MG63 (cell line): ENCODE results near the gene COPE. TPM values are rescaled to one million over a fixed set of nuclear protein-coding genes. Genes with fewer than 3 reads are reported as not detected.

Experiments
- DNase-seq: peaks from one replicate; pipeline ENCODE4 v3.0.0-alpha.2; 2020
- H3K27me3 ChIP-seq: fragments of 250-450 bp; sonication (Bioruptor Pico); 2 replicates; pipeline ENCODE4 v1.5.1; 2020; ENCODE audit warnings: mild to moderate bottlenecking, moderate library complexity
- H3K36me3 ChIP-seq: fragments of 250-450 bp; sonication (Bioruptor Pico); 2 replicates; pipeline ENCODE4 v1.5.1; 2020; ENCODE audit warnings: mild to moderate bottlenecking, moderate library complexity
- H3K4me3 ChIP-seq: fragments of 250-450 bp; sonication (Bioruptor Pico); 2 replicates; pipeline ENCODE4 v1.5.1; 2020; ENCODE audit warnings: mild to moderate bottlenecking, moderate library complexity
- H3K9me3 ChIP-seq: fragments of 250-450 bp; sonication (Bioruptor Pico); 2 replicates; pipeline ENCODE4 v1.5.1; 2020; ENCODE audit warnings: mild to moderate bottlenecking, moderate library complexity
- total RNA-seq: library from RNA; depleted of rRNA; stranded (reverse); fragments of >200 nt; shearing (Covaris generic); gene quantifications from 2 replicates; pipeline ENCODE4 v1.2.3, GENCODE V29; 2014; ENCODE audit warnings: low replicate concordance

The COPE gene
- total RNA-seq, 1 experiment from 2014 or later = 780 TPM

DNA sequence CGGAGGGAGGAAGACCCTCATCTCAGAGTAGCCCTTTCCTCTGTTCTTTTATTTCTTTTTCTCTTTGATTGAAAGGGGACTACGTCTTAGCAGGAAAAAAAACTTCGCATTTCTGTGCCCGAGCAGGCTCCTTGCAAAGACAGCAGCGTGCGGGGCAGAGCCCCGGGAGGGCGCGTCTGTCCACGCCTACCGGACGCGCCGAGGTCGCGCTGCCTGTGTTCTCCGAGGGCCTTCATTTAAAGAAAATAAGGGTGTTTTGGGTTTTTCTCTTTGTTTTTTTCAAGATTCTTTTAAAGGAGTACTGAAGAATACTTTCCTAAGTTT is 52.4 kb downstream of the COPE start:
- Histone ChIP-seq H3K27me3 (no peaks in the 10 kb centered on the region), H3K4me3 (peak overlapping the region; percentile 16), H3K36me3 (peaks cover 64% of the 10 kb centered on the region), H3K9me3 (no peaks in the 10 kb centered on the region)
- no peak for DNase-seq

DNA sequence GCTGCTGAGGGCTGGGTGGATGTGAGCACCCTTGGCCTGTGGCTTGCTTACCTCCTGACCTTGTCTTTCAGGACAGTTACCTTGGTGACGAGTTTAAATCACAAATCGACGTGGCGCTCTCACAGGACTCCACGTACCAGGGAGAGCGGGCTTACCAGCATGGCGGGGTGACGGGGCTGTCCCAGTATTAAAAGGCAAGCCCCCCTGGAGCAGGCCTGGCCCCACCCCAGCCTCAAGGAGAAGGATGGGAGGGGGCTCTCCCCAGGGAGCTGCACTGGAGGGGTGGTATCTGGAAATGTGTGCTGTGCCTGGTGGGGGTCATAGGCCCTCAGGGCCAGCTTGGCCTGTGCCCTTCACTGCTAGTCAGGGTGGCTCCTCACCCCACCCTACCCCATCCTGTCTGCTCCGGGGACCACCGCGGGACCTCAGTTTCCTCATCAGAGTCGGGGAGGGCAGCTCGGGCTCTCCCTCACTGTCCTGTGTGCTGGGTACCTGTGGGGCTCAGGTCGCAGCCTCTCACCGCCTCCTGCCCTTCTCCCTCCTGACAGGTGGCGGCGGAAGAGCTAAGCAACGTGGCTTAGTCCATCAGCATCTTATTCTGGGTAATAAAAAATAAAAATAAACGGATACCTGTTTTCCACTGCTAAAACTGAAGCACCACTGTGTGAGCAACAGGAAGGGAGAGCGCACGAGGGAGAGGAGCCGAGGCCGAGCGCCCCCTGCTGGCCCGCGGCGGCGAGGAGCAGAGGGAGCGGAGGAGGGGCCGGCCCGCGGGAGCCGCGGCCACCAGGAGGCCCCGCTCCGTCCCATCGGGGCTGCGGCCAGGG is 53.0 kb downstream of the COPE start:
- no peaks in the 10 kb centered on the region for H3K9me3 ChIP-seq
- H3K36me3 ChIP-seq = peaks cover 65% of the 10 kb centered on the region
- no peaks in the 10 kb centered on the region for H3K27me3 ChIP-seq
- peak overlapping the region; percentile 16; the same call in 1 of the 2 replicates for H3K4me3 ChIP-seq
- peak; percentile 69 for DNase-seq

DNA sequence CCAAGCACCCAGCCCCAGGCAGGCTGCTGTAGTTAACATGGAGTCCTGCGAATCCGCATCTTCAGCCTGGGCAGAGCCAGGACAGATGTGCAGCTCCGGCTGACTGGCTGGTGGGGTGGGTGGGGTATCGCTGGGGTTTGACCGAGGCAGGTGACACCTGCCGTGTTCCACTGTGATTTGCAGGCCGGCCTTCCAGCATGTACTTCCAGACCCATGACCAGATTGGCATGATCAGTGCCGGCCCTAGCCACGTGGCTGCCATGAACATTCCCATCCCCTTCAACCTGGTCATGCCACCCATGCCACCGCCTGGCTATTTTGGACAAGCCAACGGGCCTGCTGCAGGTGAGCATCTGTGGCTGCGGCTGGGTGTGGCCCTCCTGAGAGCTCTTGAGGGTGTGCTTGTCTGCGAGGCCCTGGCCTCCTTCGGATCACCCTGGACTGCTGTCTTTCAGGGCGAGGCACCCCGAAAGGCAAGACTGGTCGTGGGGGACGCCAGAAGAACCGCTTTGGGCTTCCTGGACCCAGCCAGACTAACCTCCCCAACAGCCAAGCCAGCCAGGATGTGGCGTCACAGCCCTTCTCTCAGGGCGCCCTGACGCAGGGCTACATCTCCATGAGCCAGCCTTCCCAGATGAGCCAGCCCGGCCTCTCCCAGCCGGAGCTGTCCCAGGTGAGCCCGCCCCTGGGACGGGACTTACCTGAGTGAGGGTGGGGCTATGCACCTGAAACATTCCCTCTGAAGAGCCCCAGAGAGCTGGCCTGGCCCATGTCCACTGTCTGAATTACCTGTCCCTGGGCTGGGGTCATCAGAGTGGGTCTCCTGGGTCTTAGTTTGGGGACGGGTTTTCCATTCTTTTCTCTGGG is 53.8 kb downstream of the COPE start:
- Histone ChIP-seq H3K36me3 (peaks cover 74% of the 10 kb centered on the region), H3K9me3 (no peaks in the 10 kb centered on the region), H3K4me3 (no peak overlapping the region), H3K27me3 (no peaks in the 10 kb centered on the region)
- DNase-seq = no peak

DNA sequence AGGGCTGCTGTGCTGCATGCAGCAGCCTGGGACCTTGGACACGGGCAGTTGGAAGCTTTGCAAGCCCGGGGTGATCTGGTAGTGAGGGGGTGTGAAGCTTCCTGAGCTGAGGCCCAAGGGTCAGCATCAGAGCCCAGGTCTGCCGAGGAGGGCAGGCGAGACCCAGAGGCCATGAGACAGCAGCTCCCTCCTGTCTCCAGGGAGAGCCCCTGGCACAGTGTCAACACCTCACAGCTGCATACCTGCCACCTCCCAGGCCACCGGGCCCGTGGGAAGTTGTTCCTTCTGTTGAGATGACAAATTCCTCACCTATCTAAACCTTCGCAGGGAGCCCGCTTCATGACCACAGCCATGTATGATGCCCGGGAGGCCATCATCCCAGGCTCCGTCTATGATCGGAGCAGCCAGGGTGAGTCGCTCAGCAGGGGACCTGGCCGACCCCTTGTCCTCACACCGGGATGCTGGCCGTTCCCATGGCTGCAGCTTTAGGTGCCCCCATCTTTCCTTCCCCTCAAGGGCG is 55.3 kb downstream of the COPE start:
- H3K9me3 ChIP-seq = no peaks in the 10 kb centered on the region
- H3K4me3 ChIP-seq = no peak overlapping the region
- peaks cover 84% of the 10 kb centered on the region for H3K36me3 ChIP-seq
- no peaks in the 10 kb centered on the region for H3K27me3 ChIP-seq
- no peak for DNase-seq

DNA sequence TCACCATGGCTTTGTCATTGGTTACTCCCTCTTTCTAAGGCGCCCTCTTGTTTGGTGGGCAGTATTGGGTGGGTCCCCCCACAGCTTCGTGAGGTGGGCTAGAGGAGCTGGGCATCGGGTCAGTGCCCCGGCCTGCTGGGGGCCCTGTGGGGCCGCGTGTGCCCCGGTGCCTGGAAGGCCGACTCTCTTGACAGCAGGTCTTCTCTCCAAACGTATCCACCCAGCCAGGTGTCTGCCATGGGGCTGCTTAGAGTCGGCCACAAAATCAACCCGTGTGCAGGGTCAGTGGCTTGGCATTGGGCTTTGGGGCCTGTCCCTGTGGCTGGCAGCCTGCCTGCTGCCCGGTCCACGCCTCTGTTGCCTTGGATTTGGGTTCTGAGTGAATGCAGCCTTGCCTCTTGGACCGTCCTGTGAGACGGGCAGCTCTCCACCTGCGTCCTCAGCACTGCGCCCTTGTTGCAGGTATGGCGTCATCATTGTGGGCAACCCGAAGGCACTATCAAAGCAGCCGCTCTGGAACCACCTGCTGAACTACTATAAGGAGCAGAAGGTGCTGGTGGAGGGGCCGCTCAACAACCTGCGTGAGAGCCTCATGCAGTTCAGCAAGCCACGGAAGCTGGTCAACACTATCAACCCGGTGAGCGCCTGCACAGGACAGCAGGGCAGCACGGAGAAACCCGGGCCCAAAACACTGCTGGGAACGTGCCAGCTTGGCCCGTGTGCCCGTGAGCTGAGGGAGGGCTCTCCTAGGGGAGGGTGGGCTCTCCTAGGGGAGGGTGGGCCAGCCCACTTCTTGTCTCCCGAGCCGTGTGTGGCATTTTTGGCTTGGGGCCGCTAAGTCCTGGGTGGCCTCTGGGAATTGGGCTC is 56.0 kb downstream of the COPE start:
- Histone ChIP-seq H3K4me3 (no peak overlapping the region), H3K9me3 (no peaks in the 10 kb centered on the region), H3K36me3 (peaks cover 89% of the 10 kb centered on the region), H3K27me3 (no peaks in the 10 kb centered on the region)
- DNase-seq = no peak

DNA sequence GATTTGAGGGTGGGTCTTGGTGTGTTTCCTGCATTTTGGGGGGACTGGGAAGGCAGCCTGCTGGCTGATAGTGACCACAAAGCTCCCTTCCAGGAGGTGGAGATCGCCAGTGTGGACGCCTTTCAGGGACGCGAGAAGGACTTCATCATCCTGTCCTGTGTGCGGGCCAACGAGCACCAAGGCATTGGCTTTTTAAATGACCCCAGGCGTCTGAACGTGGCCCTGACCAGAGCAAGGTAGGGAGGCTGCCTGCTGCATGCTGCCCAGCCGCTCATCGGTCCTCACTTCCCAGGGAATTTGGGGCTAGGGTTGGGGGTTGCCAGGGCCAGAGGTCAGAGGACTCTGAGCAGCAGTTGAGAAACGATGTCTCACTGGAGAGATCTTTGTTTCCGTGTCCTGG is 57.3 kb downstream of the COPE start:
- Histone ChIP-seq H3K9me3 (no peaks in the 10 kb centered on the region), H3K36me3 (peaks cover 89% of the 10 kb centered on the region), H3K4me3 (no peak overlapping the region), H3K27me3 (no peaks in the 10 kb centered on the region)
- no peak for DNase-seq

DNA sequence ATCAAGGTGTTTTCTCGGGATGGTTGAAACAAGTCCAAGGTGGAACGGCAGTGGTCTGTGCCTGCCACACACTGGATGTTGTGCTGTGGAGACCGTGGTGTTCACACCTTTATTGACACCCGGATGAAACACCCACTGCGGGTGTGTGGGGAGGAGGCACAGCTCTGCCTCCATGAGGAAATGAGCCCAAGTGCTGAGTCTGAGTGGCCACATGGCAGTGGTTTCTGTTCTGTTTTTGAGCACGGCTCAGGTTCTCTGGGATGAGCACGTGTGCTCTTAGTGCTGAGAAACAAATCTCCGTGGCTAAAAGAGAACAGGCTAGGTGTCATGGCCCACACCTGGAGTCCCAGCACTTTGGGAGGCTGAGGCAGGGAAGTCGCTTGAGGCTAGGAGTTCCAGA is 58.0 kb downstream of the COPE start:
- no peaks in the 10 kb centered on the region for H3K9me3 ChIP-seq
- no peak for DNase-seq
- H3K36me3 ChIP-seq = peaks cover 90% of the 10 kb centered on the region
- H3K4me3 ChIP-seq = no peak overlapping the region
- H3K27me3 ChIP-seq = no peaks in the 10 kb centered on the region

DNA sequence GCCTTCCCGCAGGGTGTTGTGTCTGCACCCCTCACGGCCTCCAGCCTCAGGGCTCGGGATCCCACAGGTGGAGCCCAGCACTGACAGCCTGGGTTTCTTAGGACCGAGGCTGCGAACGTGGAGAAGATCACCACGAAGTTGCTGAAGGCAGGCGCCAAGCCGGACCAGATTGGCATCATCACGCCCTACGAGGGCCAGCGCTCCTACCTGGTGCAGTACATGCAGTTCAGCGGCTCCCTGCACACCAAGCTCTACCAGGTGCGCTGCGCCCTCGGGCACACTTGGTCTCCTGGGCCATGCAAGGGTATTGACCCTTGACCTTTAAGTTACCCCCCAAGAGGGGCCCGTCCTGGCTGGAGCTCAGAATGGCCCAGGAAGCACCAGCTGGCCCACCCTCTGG is 58.5 kb downstream of the COPE start:
- Histone ChIP-seq H3K9me3 (no peaks in the 10 kb centered on the region), H3K27me3 (no peaks in the 10 kb centered on the region), H3K4me3 (no peak overlapping the region), H3K36me3 (peaks cover 91% of the 10 kb centered on the region)
- no peak for DNase-seq

DNA sequence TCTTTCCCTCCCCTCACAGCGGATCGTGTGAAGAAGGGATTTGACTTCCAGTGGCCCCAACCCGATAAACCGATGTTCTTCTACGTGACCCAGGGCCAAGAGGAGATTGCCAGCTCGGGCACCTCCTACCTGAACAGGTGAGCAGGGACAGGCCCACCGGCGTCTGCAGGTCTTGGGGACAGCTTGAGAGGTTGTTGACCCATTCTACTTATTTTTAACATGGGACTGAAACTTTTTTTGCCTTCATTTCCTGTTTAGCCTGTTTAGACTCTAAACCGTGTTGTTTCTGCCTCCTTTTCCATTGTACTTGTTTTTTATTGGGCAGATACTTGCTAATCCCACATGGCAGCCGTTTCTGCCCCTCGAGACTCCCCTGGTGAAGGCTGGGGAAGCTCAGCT is 58.9 kb downstream of the COPE start:
- no peak overlapping the region for H3K4me3 ChIP-seq
- H3K9me3 ChIP-seq = no peaks in the 10 kb centered on the region
- no peak for DNase-seq
- H3K36me3 ChIP-seq = peaks cover 91% of the 10 kb centered on the region
- H3K27me3 ChIP-seq = no peaks in the 10 kb centered on the region

DNA sequence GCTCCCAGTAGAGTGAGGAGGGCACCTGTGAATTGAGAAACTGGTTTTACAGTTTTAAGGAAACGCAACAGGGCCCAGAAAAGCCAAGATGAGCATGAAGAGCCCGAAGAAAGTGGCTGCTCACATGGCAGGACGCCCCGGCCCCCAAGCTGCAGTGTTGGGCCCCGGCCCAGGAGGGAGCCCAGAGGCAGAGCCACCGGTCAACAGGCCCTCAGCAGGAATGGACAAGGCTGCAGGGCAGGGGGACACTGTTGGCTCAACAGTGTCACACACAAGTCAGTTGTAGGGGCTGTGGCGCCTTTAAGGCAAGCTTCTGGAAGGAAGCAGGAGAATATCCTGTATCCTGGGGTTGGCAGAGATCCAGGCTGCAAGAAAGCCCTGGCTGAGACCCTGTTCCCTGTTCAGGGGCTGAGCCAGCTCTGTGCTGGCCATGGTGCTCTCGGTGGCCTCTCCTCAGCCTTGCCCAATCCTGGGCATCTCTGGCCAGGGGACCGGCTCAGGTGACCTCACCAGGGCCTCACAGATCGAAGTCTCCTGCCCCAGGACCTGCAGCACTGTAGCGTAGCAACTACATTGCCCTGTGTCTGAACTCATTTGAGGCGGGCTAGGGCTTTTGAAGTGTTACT is 59.4 kb downstream of the COPE start:
- no peak for DNase-seq
- no peaks in the 10 kb centered on the region for H3K27me3 ChIP-seq
- peaks cover 91% of the 10 kb centered on the region for H3K36me3 ChIP-seq
- H3K9me3 ChIP-seq = no peaks in the 10 kb centered on the region
- H3K4me3 ChIP-seq = no peak overlapping the region

DNA sequence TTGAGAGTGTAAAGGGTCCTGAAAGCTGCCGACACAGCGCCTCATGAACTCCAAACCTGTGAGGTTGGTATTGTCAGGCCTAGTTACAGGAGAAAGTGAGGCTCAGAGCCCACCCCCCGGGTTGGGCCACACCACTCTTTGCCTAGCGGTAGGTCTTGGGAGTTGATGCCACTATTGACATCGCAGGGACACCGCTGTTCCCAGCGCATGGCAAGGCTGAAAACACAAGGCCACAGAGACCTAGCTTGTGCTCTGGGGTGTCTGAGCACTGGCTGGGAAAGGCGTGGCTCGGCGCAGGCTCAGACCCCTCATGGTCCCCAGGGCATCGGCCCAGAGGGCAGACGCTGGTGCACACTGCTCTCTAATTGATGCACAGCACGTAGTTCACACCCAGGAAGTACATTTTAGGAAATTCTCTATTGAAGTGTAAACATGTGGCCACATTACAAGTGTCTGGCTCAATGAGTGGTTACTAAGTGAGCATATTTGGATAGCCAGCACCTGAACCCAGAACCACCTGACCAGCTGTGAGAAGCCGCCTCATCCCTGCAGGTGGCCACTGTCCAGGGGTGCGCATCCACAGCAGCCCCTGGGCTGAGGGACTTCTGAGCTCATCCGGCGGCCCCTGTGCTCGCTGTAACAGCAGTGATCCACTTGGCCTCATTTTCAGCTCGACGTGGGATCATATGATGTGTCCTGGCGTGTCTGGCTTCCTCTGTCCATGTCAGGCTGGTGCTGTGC is 60.1 kb downstream of the COPE start:
- Histone ChIP-seq H3K9me3 (no peaks in the 10 kb centered on the region), H3K4me3 (no peak overlapping the region), H3K27me3 (no peaks in the 10 kb centered on the region), H3K36me3 (peaks cover 96% of the 10 kb centered on the region)
- DNase-seq = no peak

DNA sequence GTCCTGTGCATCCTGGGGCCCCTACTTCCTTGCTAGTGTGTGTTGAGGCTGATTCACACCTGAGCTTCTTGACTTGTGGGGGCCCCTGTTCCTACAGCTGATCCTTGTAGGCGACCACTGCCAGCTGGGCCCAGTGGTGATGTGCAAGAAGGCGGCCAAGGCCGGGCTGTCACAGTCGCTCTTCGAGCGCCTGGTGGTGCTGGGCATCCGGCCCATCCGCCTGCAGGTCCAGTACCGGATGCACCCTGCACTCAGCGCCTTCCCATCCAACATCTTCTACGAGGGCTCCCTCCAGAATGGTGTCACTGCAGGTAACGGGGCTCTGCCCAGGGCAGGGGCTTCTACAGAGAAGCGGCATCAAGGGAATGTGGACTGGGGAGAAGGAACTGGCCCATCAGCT is 62.0 kb downstream of the COPE start:
- peaks cover 98% of the 10 kb centered on the region for H3K36me3 ChIP-seq
- no peak overlapping the region for H3K4me3 ChIP-seq
- H3K9me3 ChIP-seq = no peaks in the 10 kb centered on the region
- H3K27me3 ChIP-seq = no peaks in the 10 kb centered on the region
- DNase-seq = no peak

DNA sequence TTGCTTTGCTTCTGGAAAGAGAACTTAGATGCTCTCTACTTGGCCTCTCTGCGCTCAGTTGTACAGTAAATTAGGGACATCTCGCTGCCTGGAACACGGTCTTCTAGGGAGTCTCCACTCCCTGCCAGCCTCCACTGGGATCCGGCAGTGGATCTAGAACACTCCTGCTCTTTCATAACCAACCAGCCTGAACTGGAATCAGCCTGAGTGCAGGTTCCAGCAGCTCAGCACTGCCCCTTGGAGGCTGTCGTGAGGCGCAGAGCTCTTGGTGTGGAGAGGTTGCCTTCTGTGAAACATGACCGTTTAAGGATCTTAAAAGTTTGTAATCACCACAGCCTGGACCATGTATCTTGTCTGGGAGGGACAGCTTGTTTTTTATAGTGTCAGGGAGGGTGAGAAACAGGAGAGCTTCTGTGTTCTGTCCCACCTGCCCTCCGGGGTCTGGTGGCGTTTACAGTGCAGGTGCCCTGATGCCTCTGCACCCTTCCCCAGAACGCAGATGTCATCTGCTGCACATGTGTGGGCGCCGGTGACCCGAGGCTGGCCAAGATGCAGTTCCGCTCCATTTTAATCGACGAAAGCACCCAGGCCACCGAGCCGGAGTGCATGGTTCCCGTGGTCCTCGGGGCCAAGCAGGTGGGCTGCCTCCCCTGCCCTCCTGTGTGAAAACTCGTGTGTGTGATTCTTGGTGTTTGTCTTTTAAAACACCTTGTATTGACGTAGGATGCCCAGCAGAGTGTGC is 62.6 kb downstream of the COPE start:
- H3K4me3 ChIP-seq = no peak overlapping the region

DNA sequence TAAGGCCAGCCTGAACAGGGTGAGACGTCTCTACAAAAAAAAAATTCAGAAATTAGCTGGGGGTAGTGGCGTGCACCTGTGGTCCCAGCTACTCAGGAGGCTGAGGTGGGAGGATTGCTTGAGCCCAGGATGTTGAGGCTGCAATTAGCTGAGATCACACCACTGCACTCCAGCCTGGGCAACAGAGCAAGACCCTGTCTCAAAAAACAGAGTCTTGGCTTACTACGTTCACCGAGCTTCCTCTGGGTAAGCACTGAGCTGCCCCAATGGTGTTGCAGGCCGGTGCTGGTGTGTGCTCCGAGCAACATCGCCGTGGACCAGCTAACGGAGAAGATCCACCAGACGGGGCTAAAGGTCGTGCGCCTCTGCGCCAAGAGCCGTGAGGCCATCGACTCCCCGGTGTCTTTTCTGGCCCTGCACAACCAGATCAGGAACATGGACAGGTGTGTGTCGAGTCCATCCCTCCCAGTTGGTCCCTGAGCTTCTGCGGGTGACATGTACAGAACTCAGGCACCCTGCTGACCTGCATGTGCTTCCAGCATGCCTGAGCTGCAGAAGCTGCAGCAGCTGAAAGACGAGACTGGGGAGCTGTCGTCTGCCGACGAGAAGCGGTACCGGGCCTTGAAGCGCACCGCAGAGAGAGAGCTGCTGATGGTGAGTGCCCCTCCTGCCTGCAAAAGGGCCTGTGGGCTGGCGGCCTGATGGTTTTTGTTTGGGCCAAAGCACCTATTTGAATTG is 63.4 kb downstream of the COPE start:
- no peaks in the 10 kb centered on the region for H3K9me3 ChIP-seq
- no peaks in the 10 kb centered on the region for H3K27me3 ChIP-seq
- no peak overlapping the region for H3K4me3 ChIP-seq
- DNase-seq = no peak
- H3K36me3 ChIP-seq = peaks cover 98% of the 10 kb centered on the region

More for the DNA sequence above, 62.6 kb downstream of the COPE start:
- Histone ChIP-seq H3K9me3 (no peaks in the 10 kb centered on the region), H3K36me3 (peaks cover 98% of the 10 kb centered on the region), H3K27me3 (no peaks in the 10 kb centered on the region)
- peak; percentile 49 for DNase-seq

DNA sequence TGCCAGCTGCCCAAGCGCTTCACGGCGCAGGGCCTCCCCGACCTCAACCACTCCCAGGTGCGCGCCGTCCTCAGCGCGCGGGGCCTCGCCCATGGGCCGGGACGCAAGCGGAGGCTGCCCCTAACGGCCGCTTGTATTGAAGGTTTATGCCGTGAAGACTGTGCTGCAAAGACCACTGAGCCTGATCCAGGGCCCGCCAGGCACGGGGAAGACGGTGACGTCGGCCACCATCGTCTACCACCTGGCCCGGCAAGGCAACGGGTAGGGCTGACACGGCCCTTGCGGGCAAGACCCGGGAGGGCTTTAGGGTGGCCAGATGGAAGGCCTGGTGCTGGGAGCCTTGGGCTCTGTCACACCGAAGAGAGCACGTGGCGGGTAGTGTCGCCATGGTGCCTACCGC is 64.2 kb downstream of the COPE start:
- H3K9me3 ChIP-seq = no peaks in the 10 kb centered on the region
- DNase-seq = no peak
- no peak overlapping the region for H3K4me3 ChIP-seq
- H3K36me3 ChIP-seq = peaks cover 98% of the 10 kb centered on the region
- no peaks in the 10 kb centered on the region for H3K27me3 ChIP-seq
